Duodenal mucosa (tissue), 2 donors: ENCODE data around the gene C1orf210.

Experiments
- H3K27ac ChIP-seq: one replicate; pipeline ENCODE4 v1.7.0; 2013; ENCODE audit warnings: low read depth, low read length
- H3K27me3 ChIP-seq, 2 donors: one replicate each; pipeline ENCODE4 v1.7.0; 2013; ENCODE audit warnings: low read length in 2 of 2, control low read depth in 1 of 2; ENCODE audit not compliant: insufficient read depth in 2 of 2, control insufficient read depth in 1 of 2
- H3K36me3 ChIP-seq, 2 donors: one replicate each; pipeline ENCODE4 v1.7.0; 2013; ENCODE audit warnings: low read length in 2 of 2, control low read depth in 1 of 2; ENCODE audit not compliant: insufficient read depth in 2 of 2, control insufficient read depth in 1 of 2
- H3K4me1 ChIP-seq, 2 donors: one replicate each; pipeline ENCODE4 v1.7.0; 2013; ENCODE audit warnings: low read length in 2 of 2, control low read depth in 1 of 2; ENCODE audit not compliant: insufficient read depth in 2 of 2, control insufficient read depth in 1 of 2
- H3K4me3 ChIP-seq, 2 donors: one replicate each; pipeline ENCODE4 v1.7.0; 2013; ENCODE audit warnings: low read length in 2 of 2, low read depth in 1 of 2
- H3K9ac ChIP-seq, 2 donors: one replicate each; pipeline ENCODE4 v1.7.0; 2013; ENCODE audit warnings: low read length in 2 of 2, low read depth in 1 of 2
- H3K9me3 ChIP-seq, 2 donors: one replicate each; pipeline ENCODE4 v1.7.0; 2013; ENCODE audit warnings: low read length in 2 of 2, control low read depth in 1 of 2; ENCODE audit not compliant: control insufficient read depth in 1 of 2

Gene C1orf210

GRCh38 chr1:43267818-43268425 is 17.5 kb downstream of the C1orf210 start:
- H3K4me1 ChIP-seq = peaks cover 18 to 43% of the 10 kb centered on the region in 2 donors
- no peak overlapping the region for H3K27ac ChIP-seq

GRCh38 chr1:43267291-43267805 is 18.0 kb downstream of the C1orf210 start:
- Histone ChIP-seq H3K4me1 (peaks cover 18 to 43% of the 10 kb centered on the region in 2 donors), H3K9me3 (no peaks in the 10 kb centered on the region), H3K4me3 (no peak overlapping the region), H3K36me3 (no peaks in the 10 kb centered on the region), H3K27ac (peak overlapping the region; percentile 67), H3K9ac (peak overlapping the region in 1 of 2 donors; percentile 34), H3K27me3 (no peaks in the 10 kb centered on the region)

More at GRCh38 chr1:43267818-43268425, 17.5 kb downstream of the C1orf210 start:
- Histone ChIP-seq H3K9ac (peak overlapping the region in 1 of 2 donors; percentile 34), H3K36me3 (no peaks in the 10 kb centered on the region), H3K4me3 (no peak overlapping the region), H3K9me3 (no peaks in the 10 kb centered on the region), H3K27me3 (no peaks in the 10 kb centered on the region)

GRCh38 chr1:43266881-43267280 is 18.5 kb downstream of the C1orf210 start:
- H3K4me3 ChIP-seq = no peak overlapping the region
- H3K4me1 ChIP-seq = peaks cover 18 to 43% of the 10 kb centered on the region in 2 donors
- H3K27me3 ChIP-seq = no peaks in the 10 kb centered on the region
- no peaks in the 10 kb centered on the region for H3K36me3 ChIP-seq
- H3K27ac ChIP-seq = peak overlapping the region; percentile 22
- no peaks in the 10 kb centered on the region for H3K9me3 ChIP-seq
- no peak overlapping the region for H3K9ac ChIP-seq

DNA sequence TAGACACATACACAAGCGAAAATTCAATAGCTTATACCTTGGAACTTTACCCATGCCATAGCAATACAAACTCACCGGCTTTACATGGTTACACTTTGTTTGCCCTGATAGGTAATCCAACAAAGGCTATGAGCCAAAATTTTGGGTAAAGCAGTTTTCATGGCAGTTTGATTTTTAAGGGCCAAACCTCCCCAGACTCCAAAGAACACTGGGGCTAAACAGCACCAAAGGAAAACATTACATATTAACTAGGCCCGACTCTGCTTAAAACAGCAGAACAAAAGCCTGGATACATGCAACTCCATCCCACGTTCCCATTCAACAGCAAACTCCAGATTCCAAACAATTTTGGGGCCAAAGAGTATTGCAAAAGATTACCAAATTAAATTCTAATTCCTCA is 19.9 kb downstream of the C1orf210 start:
- Histone ChIP-seq H3K9ac (no peak overlapping the region), H3K4me3 (no peak overlapping the region), H3K27me3 (no peaks in the 10 kb centered on the region), H3K27ac (no peak overlapping the region), H3K9me3 (no peaks in the 10 kb centered on the region), H3K36me3 (no peaks in the 10 kb centered on the region), H3K4me1 (peaks cover 15 to 32% of the 10 kb centered on the region in 2 donors)

- Histone ChIP-seq H3K4me3 (no peak overlapping the region), H3K27ac (no peak overlapping the region), H3K27me3 (no peaks in the 10 kb centered on the region), H3K36me3 (no peaks in the 10 kb centered on the region), H3K4me1 (peaks cover 16 to 24% of the 10 kb centered on the region in 2 donors), H3K9ac (no peak overlapping the region), H3K9me3 (no peaks in the 10 kb centered on the region)
Measured at GRCh38 chr1:43258370-43258769, 27.0 kb downstream of the C1orf210 start.

- Histone ChIP-seq H3K27me3 (no peaks in the 10 kb centered on the region), H3K27ac (peak overlapping the region; percentile 59), H3K4me1 (peaks cover 16 to 24% of the 10 kb centered on the region in 2 donors), H3K36me3 (no peaks in the 10 kb centered on the region), H3K4me3 (no peak overlapping the region), H3K9ac (peak overlapping the region; percentile 30 to 35), H3K9me3 (no peaks in the 10 kb centered on the region)
Measured at GRCh38 chr1:43256675-43257570, 28.5 kb downstream of the C1orf210 start.

GRCh38 chr1:43255438-43256210 is 29.8 kb downstream of the C1orf210 start:
- Histone ChIP-seq H3K27ac (peak overlapping the region; percentile 59), H3K4me3 (no peak overlapping the region), H3K9me3 (no peaks in the 10 kb centered on the region), H3K36me3 (no peaks in the 10 kb centered on the region), H3K27me3 (no peaks in the 10 kb centered on the region), H3K4me1 (peaks cover 16 to 24% of the 10 kb centered on the region in 2 donors), H3K9ac (peak overlapping the region in 1 of 2 donors; percentile 12)

- Histone ChIP-seq H3K27ac (no peak overlapping the region), H3K4me1 (peaks cover 16 to 24% of the 10 kb centered on the region in 2 donors), H3K27me3 (no peaks in the 10 kb centered on the region), H3K9me3 (no peaks in the 10 kb centered on the region), H3K9ac (no peak overlapping the region), H3K36me3 (no peaks in the 10 kb centered on the region), H3K4me3 (no peak overlapping the region)
Measured at GRCh38 chr1:43253876-43254275, 31.5 kb downstream of the C1orf210 start.

GRCh38 chr1:43253173-43253572 is 32.2 kb downstream of the C1orf210 start:
- Histone ChIP-seq H3K4me1 (peaks cover 16 to 24% of the 10 kb centered on the region in 2 donors), H3K9me3 (no peaks in the 10 kb centered on the region), H3K36me3 (no peaks in the 10 kb centered on the region), H3K9ac (no peak overlapping the region), H3K27me3 (no peaks in the 10 kb centered on the region), H3K4me3 (no peak overlapping the region), H3K27ac (no peak overlapping the region)
